ENCODE data around the gene RNF115.

Gene RNF115

GRCh38 chr1:145804235-145805045 is 19.5 kb downstream of the RNF115 start:
- no peaks in the 10 kb centered on the region for H3K27me3 ChIP-seq (ENCODE audit: insufficient read depth, poor library complexity, severe bottlenecking)
- H3K27ac ChIP-seq (replicated peaks), result no peak overlapping the region
- TF ChIP-seq GABPA (IDR thresholded peaks at IDR 0.05; ENCODE audit: low read depth) (no peak), POLR2AphosphoS5 (IDR thresholded peaks at IDR 0.05; ENCODE audit: low read depth) (no peak), CTCF (IDR thresholded peaks at IDR 0.05; ENCODE audit: insufficient read depth, low read length) (no peak), SPI1 (IDR thresholded peaks at IDR 0.05; ENCODE audit: borderline replicate concordance, low read depth) (peak; percentile 62), REST (IDR thresholded peaks at IDR 0.05; ENCODE audit: insufficient replicate concordance, low read depth) (no peak)
- H3K4me3 ChIP-seq (replicated peaks; ENCODE audit: insufficient read depth, low read length), result no peak overlapping the region
- DNase-seq (ENCODE audit: low read depth in 1 of 2, low spot score in 1 of 2), result no peak

- DNase-seq (ENCODE audit: low read depth in 1 of 2, low spot score in 1 of 2), result no peak
- no peak overlapping the region for H3K27ac ChIP-seq (replicated peaks)
- H3K27me3 ChIP-seq (ENCODE audit: insufficient read depth, poor library complexity, severe bottlenecking), result no peaks in the 10 kb centered on the region
- TF ChIP-seq POLR2AphosphoS5 (IDR thresholded peaks at IDR 0.05; ENCODE audit: low read depth) (no peak), REST (IDR thresholded peaks at IDR 0.05; ENCODE audit: insufficient replicate concordance, low read depth) (no peak), GABPA (IDR thresholded peaks at IDR 0.05; ENCODE audit: low read depth) (no peak)
- no peak overlapping the region for H3K4me3 ChIP-seq (replicated peaks; ENCODE audit: insufficient read depth, low read length)
Measured at GRCh38 chr1:145799806-145800205, 24.1 kb downstream of the RNF115 start.

- DNase-seq (ENCODE audit: low read depth in 1 of 2, low spot score in 1 of 2), result no peak
- H3K27ac ChIP-seq (replicated peaks), result no peak overlapping the region
- TF ChIP-seq REST (IDR thresholded peaks at IDR 0.05; ENCODE audit: insufficient replicate concordance, low read depth), result no peak
- TF ChIP-seq SPI1 (IDR thresholded peaks at IDR 0.05; ENCODE audit: borderline replicate concordance, low read depth), result no peak
- no peak for TF ChIP-seq GABPA (IDR thresholded peaks at IDR 0.05; ENCODE audit: low read depth)
- no peak for TF ChIP-seq CTCF (IDR thresholded peaks at IDR 0.05; ENCODE audit: insufficient read depth, low read length)
- TF ChIP-seq POLR2AphosphoS5 (IDR thresholded peaks at IDR 0.05; ENCODE audit: low read depth), result no peak
- H3K27me3 ChIP-seq (ENCODE audit: insufficient read depth, poor library complexity, severe bottlenecking), result no peaks in the 10 kb centered on the region
- H3K4me3 ChIP-seq (replicated peaks; ENCODE audit: insufficient read depth, low read length), result no peak overlapping the region
Measured at GRCh38 chr1:145796753-145797152, 27.1 kb downstream of the RNF115 start.

Measured in HL-60 (cell line).